ENCODE data around the gene L3MBTL4. TPM values are rescaled to one million over a fixed set of nuclear protein-coding genes. Genes with fewer than 3 reads are reported as not detected.
"Not testable (repeated sequence)": the region's sequence is repeated elsewhere in the genome, so short reads cannot be mapped to it uniquely, and the experiment has no call there.

The L3MBTL4 gene
- total RNA-seq, 1 donor from 2014 or later = 0.56 TPM

DNA sequence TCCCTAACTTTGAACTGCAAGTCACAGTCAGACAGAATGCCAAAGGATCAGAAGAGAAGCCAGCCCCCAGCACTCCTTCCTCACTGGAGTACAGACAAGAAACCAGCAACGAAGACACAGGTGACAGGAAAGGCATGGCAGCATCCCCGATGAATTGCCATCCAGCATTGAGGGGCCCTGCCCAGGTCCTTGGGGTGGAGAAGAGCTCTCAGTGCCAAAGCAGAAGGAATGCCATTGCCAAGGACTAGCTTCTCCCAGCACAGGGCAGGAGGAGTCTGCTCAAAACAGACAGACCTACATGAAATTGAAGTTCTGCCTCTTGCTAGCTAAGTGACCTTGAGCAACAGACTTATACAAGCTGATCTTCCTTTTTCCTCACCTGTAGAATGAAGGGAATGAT lies 220.1 kb downstream of the L3MBTL4 start:
- Mint-ChIP-seq H3K4me1 (ENCODE audit: unreplicated experiment) (peaks cover 5% of the 10 kb centered on the region), H3K4me3 (ENCODE audit: unreplicated experiment) (no peak overlapping the region), H3K9me3 (ENCODE audit: unreplicated experiment) (no peaks in the 10 kb centered on the region), H3K36me3 (ENCODE audit: low read depth, unreplicated experiment) (no peaks in the 10 kb centered on the region), H3K27me3 (ENCODE audit: unreplicated experiment) (no peaks in the 10 kb centered on the region), H3K27ac (ENCODE audit: unreplicated experiment) (no peak overlapping the region)
- no peak for DNase-seq (ENCODE audit: low spot score)
- TF ChIP-seq, protein P1, sequence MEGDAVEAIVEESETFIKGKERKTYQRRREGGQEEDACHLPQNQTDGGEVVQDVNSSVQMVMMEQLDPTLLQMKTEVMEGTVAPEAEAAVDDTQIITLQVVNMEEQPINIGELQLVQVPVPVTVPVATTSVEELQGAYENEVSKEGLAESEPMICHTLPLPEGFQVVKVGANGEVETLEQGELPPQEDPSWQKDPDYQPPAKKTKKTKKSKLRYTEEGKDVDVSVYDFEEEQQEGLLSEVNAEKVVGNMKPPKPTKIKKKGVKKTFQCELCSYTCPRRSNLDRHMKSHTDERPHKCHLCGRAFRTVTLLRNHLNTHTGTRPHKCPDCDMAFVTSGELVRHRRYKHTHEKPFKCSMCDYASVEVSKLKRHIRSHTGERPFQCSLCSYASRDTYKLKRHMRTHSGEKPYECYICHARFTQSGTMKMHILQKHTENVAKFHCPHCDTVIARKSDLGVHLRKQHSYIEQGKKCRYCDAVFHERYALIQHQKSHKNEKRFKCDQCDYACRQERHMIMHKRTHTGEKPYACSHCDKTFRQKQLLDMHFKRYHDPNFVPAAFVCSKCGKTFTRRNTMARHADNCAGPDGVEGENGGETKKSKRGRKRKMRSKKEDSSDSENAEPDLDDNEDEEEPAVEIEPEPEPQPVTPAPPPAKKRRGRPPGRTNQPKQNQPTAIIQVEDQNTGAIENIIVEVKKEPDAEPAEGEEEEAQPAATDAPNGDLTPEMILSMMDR (IDR thresholded peaks at IDR 0.05; ENCODE audit: unreplicated experiment) = no peak

DNA sequence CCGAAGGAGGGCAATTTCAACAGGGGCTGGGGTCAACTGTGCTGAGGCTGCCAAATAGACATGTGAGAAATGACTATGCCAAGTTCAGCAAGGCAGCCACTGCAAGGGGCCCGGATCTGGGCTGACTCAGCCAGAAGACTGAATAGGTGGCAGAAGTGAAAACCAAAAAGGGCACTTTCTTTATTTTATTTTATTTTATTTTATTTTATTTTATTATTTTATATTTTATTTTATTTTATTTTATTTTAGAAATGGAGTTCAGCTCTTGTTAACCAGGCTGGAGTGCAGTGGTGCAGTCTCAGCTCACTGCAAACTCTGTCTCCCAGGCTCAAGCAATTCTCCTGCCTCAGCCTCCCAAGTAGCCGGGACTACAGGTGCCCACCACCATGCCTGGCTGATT lies 228.9 kb downstream of the L3MBTL4 start:
- H3K27ac Mint-ChIP-seq (ENCODE audit: unreplicated experiment); H3K27me3 Mint-ChIP-seq (ENCODE audit: unreplicated experiment); H3K4me1 Mint-ChIP-seq (ENCODE audit: unreplicated experiment); H3K4me3 Mint-ChIP-seq (ENCODE audit: unreplicated experiment); H3K9me3 Mint-ChIP-seq (ENCODE audit: unreplicated experiment); DNase-seq (ENCODE audit: low spot score); H3K36me3 Mint-ChIP-seq (ENCODE audit: low read depth, unreplicated experiment): not testable (repeated sequence)

DNA sequence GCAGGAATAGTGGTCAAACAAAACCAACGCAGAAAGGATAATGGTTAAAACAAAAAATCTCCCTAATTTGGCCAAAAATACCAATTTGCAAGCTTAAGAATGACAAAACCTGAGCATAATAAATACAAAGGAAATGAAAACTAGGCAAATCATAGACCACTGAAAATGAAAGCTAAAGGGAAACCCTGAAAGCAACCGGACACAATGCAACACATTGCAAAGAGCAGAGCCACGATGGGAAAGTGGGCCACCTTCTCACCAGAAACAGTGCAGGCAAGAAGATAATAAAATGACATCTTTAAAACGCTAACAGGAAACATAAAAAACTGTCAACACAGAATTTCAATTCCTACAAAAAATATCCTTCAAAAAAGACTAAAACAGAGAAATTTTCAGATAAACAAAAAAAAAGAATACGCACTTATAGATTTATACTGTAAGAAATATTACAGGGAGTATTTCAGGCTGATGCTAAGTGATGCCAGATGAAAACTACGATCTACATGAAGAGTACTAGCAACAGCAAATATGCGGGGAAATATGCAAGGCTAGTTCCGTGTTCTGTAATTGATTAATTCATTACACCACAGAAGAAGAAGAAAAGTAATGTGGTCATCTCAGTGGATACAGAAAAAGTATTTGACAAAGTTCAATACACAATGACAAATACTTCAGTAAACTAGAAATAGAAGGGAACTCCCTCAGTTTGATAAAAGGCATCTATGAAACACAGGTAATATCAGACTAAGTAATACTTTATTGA lies 239.5 kb downstream of the L3MBTL4 start:
- Mint-ChIP-seq H3K27me3 (ENCODE audit: unreplicated experiment) (peaks cover under 1% of the 10 kb centered on the region), H3K4me3 (ENCODE audit: unreplicated experiment) (no peak overlapping the region), H3K27ac (ENCODE audit: unreplicated experiment) (no peak overlapping the region), H3K9me3 (ENCODE audit: unreplicated experiment) (no peaks in the 10 kb centered on the region), H3K36me3 (ENCODE audit: low read depth, unreplicated experiment) (no peaks in the 10 kb centered on the region), H3K4me1 (ENCODE audit: unreplicated experiment) (no peaks in the 10 kb centered on the region)
- no peak for DNase-seq (ENCODE audit: low spot score)
- TF ChIP-seq, protein P1 (IDR thresholded peaks at IDR 0.05; ENCODE audit: unreplicated experiment) = no peak

GRCh38 chr18:6170604-6171003 lies 244.1 kb downstream of the L3MBTL4 start:
- TF ChIP-seq, protein P1 (IDR thresholded peaks at IDR 0.05; ENCODE audit: unreplicated experiment) = no peak
- H3K9me3 Mint-ChIP-seq (ENCODE audit: unreplicated experiment) = no peaks in the 10 kb centered on the region
- no peaks in the 10 kb centered on the region for H3K36me3 Mint-ChIP-seq (ENCODE audit: low read depth, unreplicated experiment)
- H3K4me3 Mint-ChIP-seq (ENCODE audit: unreplicated experiment) = no peak overlapping the region
- no peak for DNase-seq (ENCODE audit: low spot score)
- H3K27me3 Mint-ChIP-seq (ENCODE audit: unreplicated experiment) = no peaks in the 10 kb centered on the region
- no peaks in the 10 kb centered on the region for H3K4me1 Mint-ChIP-seq (ENCODE audit: unreplicated experiment)
- H3K27ac Mint-ChIP-seq (ENCODE audit: unreplicated experiment) = no peak overlapping the region

- peaks cover 4% of the 10 kb centered on the region for H3K36me3 Mint-ChIP-seq (ENCODE audit: low read depth, unreplicated experiment)
- TF ChIP-seq, protein P1 (IDR thresholded peaks at IDR 0.05; ENCODE audit: unreplicated experiment) = no peak
- no peak for DNase-seq (ENCODE audit: low spot score)
- H3K4me1 Mint-ChIP-seq (ENCODE audit: unreplicated experiment) = no peaks in the 10 kb centered on the region
- no peaks in the 10 kb centered on the region for H3K27me3 Mint-ChIP-seq (ENCODE audit: unreplicated experiment)
- H3K9me3 Mint-ChIP-seq (ENCODE audit: unreplicated experiment) = peaks cover 18% of the 10 kb centered on the region
- H3K4me3 Mint-ChIP-seq (ENCODE audit: unreplicated experiment) = no peak overlapping the region
- H3K27ac Mint-ChIP-seq (ENCODE audit: unreplicated experiment) = no peak overlapping the region
These were observed 253.2 kb downstream of the L3MBTL4 start for GRCh38 chr18:6161549-6161948.
